ENCODE measurements around the gene NFKB1. TPM values are rescaled to one million over a fixed set of nuclear protein-coding genes. Genes with fewer than 3 reads are reported as not detected.

The NFKB1 gene
- total RNA-seq, 1 donor from 2014 or later, result 43.0 TPM

DNA sequence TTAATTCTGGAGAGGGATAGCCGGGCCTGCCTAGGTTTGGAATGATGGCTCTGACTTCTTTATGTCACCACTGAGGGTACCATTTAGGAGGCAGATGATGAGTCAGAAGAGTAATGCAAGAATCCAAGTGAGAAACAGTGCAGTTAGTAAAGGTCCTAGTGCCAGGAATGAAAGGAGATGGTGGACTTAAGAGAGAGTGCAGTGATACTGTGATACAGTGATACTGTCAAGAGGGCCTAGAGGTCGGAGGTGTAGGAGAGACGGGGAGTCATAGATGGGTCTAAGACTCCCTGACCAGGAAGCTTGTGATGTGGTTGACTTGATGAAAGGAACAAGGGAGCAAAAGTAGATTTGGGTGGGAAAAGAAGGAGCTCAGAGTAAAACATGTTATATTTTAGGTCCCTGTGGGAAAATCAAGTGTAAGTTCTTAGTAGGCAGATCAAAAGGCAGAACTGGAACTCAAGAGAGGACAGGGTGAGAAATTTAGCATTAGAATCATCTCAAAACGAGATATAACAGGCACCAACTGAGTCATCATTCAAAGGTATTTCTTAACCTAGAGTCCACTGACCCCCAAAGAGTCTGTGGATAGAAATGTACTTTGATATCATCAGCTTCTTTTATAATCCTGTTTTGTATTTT is 85.0 kb downstream of the NFKB1 start:
- no peak for DNase-seq (ENCODE audit: low read depth)
- TF ChIP-seq, protein P1, sequence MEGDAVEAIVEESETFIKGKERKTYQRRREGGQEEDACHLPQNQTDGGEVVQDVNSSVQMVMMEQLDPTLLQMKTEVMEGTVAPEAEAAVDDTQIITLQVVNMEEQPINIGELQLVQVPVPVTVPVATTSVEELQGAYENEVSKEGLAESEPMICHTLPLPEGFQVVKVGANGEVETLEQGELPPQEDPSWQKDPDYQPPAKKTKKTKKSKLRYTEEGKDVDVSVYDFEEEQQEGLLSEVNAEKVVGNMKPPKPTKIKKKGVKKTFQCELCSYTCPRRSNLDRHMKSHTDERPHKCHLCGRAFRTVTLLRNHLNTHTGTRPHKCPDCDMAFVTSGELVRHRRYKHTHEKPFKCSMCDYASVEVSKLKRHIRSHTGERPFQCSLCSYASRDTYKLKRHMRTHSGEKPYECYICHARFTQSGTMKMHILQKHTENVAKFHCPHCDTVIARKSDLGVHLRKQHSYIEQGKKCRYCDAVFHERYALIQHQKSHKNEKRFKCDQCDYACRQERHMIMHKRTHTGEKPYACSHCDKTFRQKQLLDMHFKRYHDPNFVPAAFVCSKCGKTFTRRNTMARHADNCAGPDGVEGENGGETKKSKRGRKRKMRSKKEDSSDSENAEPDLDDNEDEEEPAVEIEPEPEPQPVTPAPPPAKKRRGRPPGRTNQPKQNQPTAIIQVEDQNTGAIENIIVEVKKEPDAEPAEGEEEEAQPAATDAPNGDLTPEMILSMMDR (IDR thresholded peaks at IDR 0.05; ENCODE audit: insufficient read depth, low read length, poor library complexity, severe bottlenecking), result no peak
- H3K4me3 ChIP-seq (ENCODE audit: low read depth, low read length), result no peak overlapping the region
- peaks cover 1% of the 10 kb centered on the region for H3K36me3 ChIP-seq (ENCODE audit: control insufficient read depth, insufficient read depth, low read length)
- H3K27me3 ChIP-seq (ENCODE audit: control insufficient read depth, insufficient read depth, low read length), result no peaks in the 10 kb centered on the region

DNA sequence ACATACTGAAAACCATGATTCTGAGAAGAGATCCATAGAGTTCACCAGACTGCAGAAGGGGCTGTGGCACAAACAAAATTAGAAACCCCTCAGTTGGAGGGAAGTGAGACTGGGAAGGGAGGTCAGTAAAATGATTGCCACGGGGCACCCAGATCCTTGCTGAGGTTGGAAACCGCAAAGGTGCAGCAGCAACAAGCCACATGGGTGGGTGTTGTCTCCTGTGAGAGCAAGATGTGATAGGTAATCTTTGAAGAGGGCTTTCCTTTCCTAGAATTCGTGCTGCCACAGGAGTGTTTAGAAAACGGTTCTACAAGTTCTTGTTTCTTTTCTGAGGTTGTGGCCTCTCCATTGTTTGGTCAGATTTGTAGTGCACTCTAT is 85.5 kb downstream of the NFKB1 start:
- TF ChIP-seq, protein P1 (IDR thresholded peaks at IDR 0.05; ENCODE audit: insufficient read depth, low read length, poor library complexity, severe bottlenecking), result no peak
- no peak for DNase-seq (ENCODE audit: low read depth)
- Histone ChIP-seq H3K4me3 (ENCODE audit: low read depth, low read length) (no peak overlapping the region), H3K36me3 (ENCODE audit: control insufficient read depth, insufficient read depth, low read length) (peaks cover 1% of the 10 kb centered on the region), H3K27me3 (ENCODE audit: control insufficient read depth, insufficient read depth, low read length) (no peaks in the 10 kb centered on the region)

DNA sequence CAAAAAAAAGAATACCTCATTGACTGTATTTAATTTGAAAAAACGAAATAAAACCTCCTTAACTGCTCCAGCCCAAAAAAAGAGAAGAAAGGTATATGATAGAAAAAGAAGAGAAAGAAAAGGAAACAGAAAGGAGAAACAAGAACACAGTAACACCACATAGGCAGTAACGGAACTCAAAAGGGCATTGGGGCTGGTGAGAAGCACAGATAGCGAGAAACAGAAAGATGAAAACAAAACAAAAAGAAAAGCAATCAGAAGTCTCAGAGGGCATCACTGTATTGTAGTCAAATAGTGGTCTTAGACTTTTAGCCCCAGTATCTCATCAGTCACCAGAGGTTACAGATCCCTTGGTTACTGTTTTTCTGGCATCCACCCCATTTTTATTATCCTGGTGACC is 88.6 kb downstream of the NFKB1 start:
- TF ChIP-seq, protein P1 (IDR thresholded peaks at IDR 0.05; ENCODE audit: insufficient read depth, low read length, poor library complexity, severe bottlenecking), result no peak
- DNase-seq (ENCODE audit: low read depth), result no peak
- H3K4me3 ChIP-seq (ENCODE audit: low read depth, low read length), result no peak overlapping the region
- no peaks in the 10 kb centered on the region for H3K27me3 ChIP-seq (ENCODE audit: control insufficient read depth, insufficient read depth, low read length)
- peaks cover 1% of the 10 kb centered on the region for H3K36me3 ChIP-seq (ENCODE audit: control insufficient read depth, insufficient read depth, low read length)

DNA sequence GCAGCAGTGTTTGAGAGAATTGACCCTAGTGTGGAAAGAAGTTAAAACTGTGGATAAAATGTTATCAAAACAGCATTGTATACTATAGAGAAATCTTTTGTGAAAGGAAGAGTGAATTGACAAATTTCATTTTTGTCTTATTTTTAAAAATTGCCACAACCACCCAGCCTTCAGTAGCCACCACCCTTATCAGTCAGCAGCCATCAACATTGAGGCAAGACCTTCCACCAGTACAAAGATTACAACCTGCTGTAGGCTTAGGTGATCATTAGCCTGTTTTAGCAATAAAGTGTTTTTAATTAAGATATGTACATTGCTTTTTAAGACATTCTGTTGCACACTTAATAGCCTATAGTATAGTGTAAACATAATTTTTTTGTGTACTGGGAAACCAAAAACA is 91.1 kb downstream of the NFKB1 start:
- DNase-seq (ENCODE audit: low read depth), result no peak
- Histone ChIP-seq H3K36me3 (ENCODE audit: control insufficient read depth, insufficient read depth, low read length) (peaks cover 1% of the 10 kb centered on the region), H3K4me3 (ENCODE audit: low read depth, low read length) (no peak overlapping the region), H3K27me3 (ENCODE audit: control insufficient read depth, insufficient read depth, low read length) (no peaks in the 10 kb centered on the region)
- TF ChIP-seq, protein P1 (IDR thresholded peaks at IDR 0.05; ENCODE audit: insufficient read depth, low read length, poor library complexity, severe bottlenecking), result no peak

DNA sequence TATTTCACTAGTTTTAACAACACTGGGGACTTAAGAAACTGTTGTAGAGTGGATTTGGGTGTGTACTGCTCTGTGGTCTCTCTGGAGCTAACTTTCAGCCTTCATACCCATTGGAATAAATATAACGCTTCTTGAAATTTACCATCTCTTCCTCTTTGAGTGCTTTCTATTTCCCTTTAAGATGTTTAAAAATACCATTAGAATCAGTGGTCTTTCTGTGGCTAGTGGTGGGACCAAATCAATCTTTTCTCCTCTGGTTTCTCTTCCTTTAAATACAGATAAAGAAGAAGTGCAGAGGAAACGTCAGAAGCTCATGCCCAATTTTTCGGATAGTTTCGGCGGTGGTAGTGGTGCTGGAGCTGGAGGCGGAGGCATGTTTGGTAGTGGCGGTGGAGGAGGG is 92.0 kb downstream of the NFKB1 start:
- no peak for DNase-seq (ENCODE audit: low read depth)
- no peaks in the 10 kb centered on the region for H3K27me3 ChIP-seq (ENCODE audit: control insufficient read depth, insufficient read depth, low read length)
- H3K4me3 ChIP-seq (ENCODE audit: low read depth, low read length), result no peak overlapping the region
- H3K36me3 ChIP-seq (ENCODE audit: control insufficient read depth, insufficient read depth, low read length), result peaks cover 3% of the 10 kb centered on the region
- TF ChIP-seq, protein P1 (IDR thresholded peaks at IDR 0.05; ENCODE audit: insufficient read depth, low read length, poor library complexity, severe bottlenecking), result no peak

DNA sequence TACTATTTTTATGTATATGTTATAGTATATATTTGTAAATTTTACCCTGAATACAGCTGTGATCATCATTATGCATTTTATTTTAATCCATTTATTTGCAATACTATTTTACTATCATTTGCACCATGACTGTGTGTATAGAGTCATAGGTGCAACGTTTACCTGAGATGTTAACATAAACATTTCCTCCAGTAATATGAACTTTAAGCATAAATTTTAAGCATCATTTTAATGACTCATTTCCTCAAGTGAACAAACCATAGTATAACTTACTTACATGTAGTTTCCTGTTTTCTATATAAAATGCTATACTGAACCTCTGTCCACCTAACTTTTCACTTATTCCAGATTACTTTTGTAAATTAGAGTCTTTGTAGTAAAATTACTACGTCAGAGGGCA is 92.8 kb downstream of the NFKB1 start:
- Histone ChIP-seq H3K36me3 (ENCODE audit: control insufficient read depth, insufficient read depth, low read length) (peaks cover 3% of the 10 kb centered on the region), H3K4me3 (ENCODE audit: low read depth, low read length) (no peak overlapping the region), H3K27me3 (ENCODE audit: control insufficient read depth, insufficient read depth, low read length) (no peaks in the 10 kb centered on the region)
- TF ChIP-seq, protein P1 (IDR thresholded peaks at IDR 0.05; ENCODE audit: insufficient read depth, low read length, poor library complexity, severe bottlenecking), result no peak
- no peak for DNase-seq (ENCODE audit: low read depth)

Data from kidney epithelial cell (primary cell).